Tibial nerve (tissue), 4 donors: Measurements from ENCODE around the gene STARD13. TPM values are rescaled to one million over a fixed set of nuclear protein-coding genes. Genes with fewer than 3 reads are reported as not detected.
A peak's percentile ranks its signal among the peaks of the same experiment; 100 is the strongest.

Experiments
- DNase-seq, 2 donors: peaks; one replicate each; pipeline ENCODE4 v3.0.0-alpha.2; 2019; ENCODE audit warnings: low spot score in 2 of 2
- H3K27ac ChIP-seq, 4 donors: fragments of 200-600 bp; sonication (generic) in 3 of 4; one replicate each; pipeline ENCODE4 v1.5.1; 2017 to 2019; ENCODE audit warnings: mild to moderate bottlenecking in 1 of 4
- H3K27me3 ChIP-seq, 2 donors: fragments of 200-600 bp; sonication (generic) in 1 of 2; one replicate each; pipeline versions ENCODE4 v1.5.1 to v1.6.0; 2017 to 2019
- H3K36me3 ChIP-seq, 3 donors: fragments of 200-600 bp; sonication (generic); one replicate each; pipeline ENCODE4 v1.5.1; 2018 to 2019
- H3K4me1 ChIP-seq, 4 donors: fragments of 200-600 bp; sonication (generic) in 3 of 4; one replicate each; pipeline ENCODE4 v1.5.1; 2017 to 2019
- H3K4me3 ChIP-seq, 4 donors: fragments of 200-600 bp; sonication (generic) in 3 of 4; one replicate each; pipeline ENCODE4 v1.5.1; 2017 to 2019; ENCODE audit warnings: mild to moderate bottlenecking in 1 of 4, moderate library complexity in 1 of 4
- H3K9me3 ChIP-seq, 4 donors: fragments of 200-600 bp; sonication (generic) in 3 of 4; one replicate each; pipeline ENCODE4 v1.5.1; 2017 to 2019
- EP300 ChIP-seq, 2 donors: sonication (generic); formaldehyde crosslinking; IDR thresholded peaks; one replicate each; pipeline ENCODE4 v1.6.1; 2017; ENCODE audit warnings: antibody characterized with exemption in 2 of 2, mild to moderate bottlenecking in 1 of 2
- POLR2A ChIP-seq, 2 donors: fragments of 450-650 bp; IDR thresholded peaks; one replicate each; pipeline ENCODE4 v1.6.1; 2017; ENCODE audit warnings: antibody characterized with exemption in 2 of 2, mild to moderate bottlenecking in 2 of 2, moderate library complexity in 2 of 2
- WGBS, 2 donors: methylation state at CpG; one replicate each; pipeline ENCODE4 v1.1.5; 2018; 5-methylcytosine and 5-hydroxymethylcytosine counted together
- total RNA-seq, 4 donors: library from RNA; depleted of rRNA; stranded (reverse); fragments of >200 nt; gene quantifications; one replicate each; pipeline ENCODE4 v1.1.0, GENCODE V29; 2016
- TF ChIP-seq, protein P1 (sequence below), 5 experiments: fragments of 200-600 bp in 3 of 5; fragments of 450-650 bp in 2 of 5; sonication (generic) in 3 of 5; IDR thresholded peaks; one replicate each; pipeline ENCODE4 v1.5.1; 2016 to 2019; ENCODE audit warnings: antibody characterized with exemption in 5 of 5, mild to moderate bottlenecking in 3 of 5, moderate library complexity in 2 of 5

STARD13 gene
- total RNA-seq, 4 donors from 2014 or later: 52.7 to 125 (median 80.0) TPM

DNA sequence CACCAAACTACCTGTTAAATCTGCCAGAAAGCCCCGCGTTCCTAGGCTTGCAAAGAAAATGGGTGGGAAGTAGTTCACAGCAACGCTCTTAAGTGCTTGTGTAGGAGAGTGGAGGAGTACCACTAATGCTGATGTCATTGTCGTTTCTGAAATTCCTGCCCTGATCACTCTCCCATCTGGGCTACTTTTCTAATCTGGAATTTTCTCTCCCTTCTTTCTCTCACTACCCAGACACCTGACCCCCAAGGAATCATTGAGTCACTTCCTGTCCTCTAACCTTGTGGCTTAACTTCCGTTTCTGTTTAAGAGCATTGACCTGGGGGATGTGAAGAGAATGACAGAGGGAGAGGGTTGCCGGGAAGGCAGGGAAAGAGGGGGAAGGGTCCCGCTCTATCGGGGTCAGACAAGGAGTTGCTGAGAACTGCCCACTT is 98.7 kb downstream of the STARD13 start:
- H3K4me1 ChIP-seq: peaks cover 0 to 99% (median 55%) of the 10 kb centered on the region in 4 donors
- peak overlapping the region; percentile 15 to 87 (median 71) for H3K27ac ChIP-seq
- no peaks in the 10 kb centered on the region for H3K9me3 ChIP-seq
- no peaks in the 10 kb centered on the region for H3K36me3 ChIP-seq
- 28 to 31% methylated on average over 8 of the region's 8 CpGs for WGBS, 2 donors
- DNase-seq: no peak
- H3K4me3 ChIP-seq: peak overlapping the region in 1 of 4 donors; percentile 11
- TF ChIP-seq POLR2A (IDR thresholded peaks at IDR 0.05) (no peak), EP300 (IDR thresholded peaks at IDR 0.05) (peak in 1 of 2 donors; percentile 60)
- TF ChIP-seq, protein P1, sequence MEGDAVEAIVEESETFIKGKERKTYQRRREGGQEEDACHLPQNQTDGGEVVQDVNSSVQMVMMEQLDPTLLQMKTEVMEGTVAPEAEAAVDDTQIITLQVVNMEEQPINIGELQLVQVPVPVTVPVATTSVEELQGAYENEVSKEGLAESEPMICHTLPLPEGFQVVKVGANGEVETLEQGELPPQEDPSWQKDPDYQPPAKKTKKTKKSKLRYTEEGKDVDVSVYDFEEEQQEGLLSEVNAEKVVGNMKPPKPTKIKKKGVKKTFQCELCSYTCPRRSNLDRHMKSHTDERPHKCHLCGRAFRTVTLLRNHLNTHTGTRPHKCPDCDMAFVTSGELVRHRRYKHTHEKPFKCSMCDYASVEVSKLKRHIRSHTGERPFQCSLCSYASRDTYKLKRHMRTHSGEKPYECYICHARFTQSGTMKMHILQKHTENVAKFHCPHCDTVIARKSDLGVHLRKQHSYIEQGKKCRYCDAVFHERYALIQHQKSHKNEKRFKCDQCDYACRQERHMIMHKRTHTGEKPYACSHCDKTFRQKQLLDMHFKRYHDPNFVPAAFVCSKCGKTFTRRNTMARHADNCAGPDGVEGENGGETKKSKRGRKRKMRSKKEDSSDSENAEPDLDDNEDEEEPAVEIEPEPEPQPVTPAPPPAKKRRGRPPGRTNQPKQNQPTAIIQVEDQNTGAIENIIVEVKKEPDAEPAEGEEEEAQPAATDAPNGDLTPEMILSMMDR (IDR thresholded peaks at IDR 0.05): no peak
- H3K27me3 ChIP-seq: no peaks in the 10 kb centered on the region

DNA sequence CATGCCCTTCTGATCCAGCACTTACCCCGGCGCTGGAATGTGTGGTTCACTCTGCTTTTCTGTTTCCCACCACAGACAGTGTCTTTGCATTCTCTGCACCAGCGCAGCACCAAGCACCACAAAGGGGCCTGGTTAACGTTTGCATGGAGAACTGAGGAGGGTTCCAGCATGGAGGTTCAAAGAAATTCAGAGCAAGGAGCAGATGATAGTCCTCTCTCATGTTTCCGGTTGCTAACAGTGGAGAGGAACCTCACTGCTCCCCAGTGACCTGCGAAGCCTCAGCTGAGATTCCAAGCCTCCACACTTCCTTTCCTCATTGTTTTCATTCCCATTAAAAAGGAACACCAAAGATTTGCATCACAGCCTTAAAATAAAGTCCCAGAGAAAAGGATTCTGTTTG is 99.7 kb downstream of the STARD13 start:
- peak overlapping the region in 1 of 4 donors; percentile 11 for H3K4me3 ChIP-seq
- WGBS, 2 donors: 26 to 29% methylated on average over 6 of the region's 6 CpGs
- peak overlapping the region; percentile 15 to 87 (median 71) for H3K27ac ChIP-seq
- H3K36me3 ChIP-seq: no peaks in the 10 kb centered on the region
- TF ChIP-seq EP300 (IDR thresholded peaks at IDR 0.05): no peak
- no peak for TF ChIP-seq POLR2A (IDR thresholded peaks at IDR 0.05)
- TF ChIP-seq, protein P1 (IDR thresholded peaks at IDR 0.05): no peak
- H3K27me3 ChIP-seq: no peaks in the 10 kb centered on the region
- H3K9me3 ChIP-seq: no peaks in the 10 kb centered on the region
- H3K4me1 ChIP-seq: peaks cover 0 to 100% (median 54%) of the 10 kb centered on the region in 4 donors
- DNase-seq: no peak

DNA sequence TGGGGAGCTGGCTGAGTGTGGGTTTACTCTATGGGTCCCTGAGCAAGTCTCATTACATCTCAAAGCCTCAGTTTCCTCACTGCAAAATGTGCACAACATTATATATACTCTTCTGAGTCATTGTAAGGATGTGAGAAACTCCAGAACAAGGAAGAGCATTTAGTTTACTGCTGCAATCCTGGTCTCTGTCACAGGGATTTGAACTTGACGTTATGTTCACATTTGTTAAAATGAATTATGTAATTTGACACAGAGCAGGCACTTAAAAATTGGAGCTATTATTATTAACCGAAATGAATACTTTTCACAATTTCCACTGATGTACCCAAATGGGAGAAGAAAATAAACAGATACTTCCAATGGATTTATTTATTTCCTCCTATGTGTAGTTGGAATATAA is 101.0 kb downstream of the STARD13 start:
- Histone ChIP-seq H3K36me3 (no peaks in the 10 kb centered on the region), H3K27ac (peak overlapping the region in 2 of 4 donors; percentile 80 to 87), H3K4me3 (no peak overlapping the region), H3K9me3 (no peaks in the 10 kb centered on the region), H3K4me1 (peaks cover 0 to 100% (median 57%) of the 10 kb centered on the region in 4 donors), H3K27me3 (no peaks in the 10 kb centered on the region)
- TF ChIP-seq, protein P1 (IDR thresholded peaks at IDR 0.05): no peak
- no peak for TF ChIP-seq EP300 (IDR thresholded peaks at IDR 0.05)
- no peak for TF ChIP-seq POLR2A (IDR thresholded peaks at IDR 0.05)
- no peak for DNase-seq
- 27 to 47% methylated on average over 2 of the region's 2 CpGs for WGBS, 2 donors

DNA sequence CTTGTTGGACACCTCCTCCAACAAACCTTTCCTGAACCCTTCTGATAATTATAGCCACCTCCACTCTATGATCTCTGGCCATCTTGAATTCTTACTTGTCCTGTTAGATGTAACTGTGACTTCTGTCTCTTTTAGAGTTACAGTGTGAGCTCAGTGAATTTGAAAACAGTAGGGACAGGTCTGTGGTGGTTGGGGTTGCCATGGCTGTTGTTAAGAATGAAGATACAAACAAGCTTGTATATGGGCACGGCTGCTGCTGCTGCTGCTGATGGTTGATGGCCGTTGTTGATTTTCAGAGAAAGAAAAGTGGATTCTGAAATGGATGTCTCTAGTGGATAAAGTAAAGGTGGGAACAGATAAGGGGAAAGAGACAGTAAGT is 101.5 kb downstream of the STARD13 start:
- 43 to 57% methylated on average over 2 of the region's 2 CpGs for WGBS, 2 donors
- Histone ChIP-seq H3K36me3 (no peaks in the 10 kb centered on the region), H3K9me3 (no peaks in the 10 kb centered on the region), H3K4me3 (no peak overlapping the region), H3K4me1 (peaks cover 0 to 100% (median 60%) of the 10 kb centered on the region in 4 donors), H3K27ac (peak overlapping the region in 3 of 4 donors; percentile 31 to 87 (median 80)), H3K27me3 (no peaks in the 10 kb centered on the region)
- DNase-seq: no peak
- no peak for TF ChIP-seq EP300 (IDR thresholded peaks at IDR 0.05)
- no peak for TF ChIP-seq POLR2A (IDR thresholded peaks at IDR 0.05)
- TF ChIP-seq, protein P1 (IDR thresholded peaks at IDR 0.05): no peak

DNA sequence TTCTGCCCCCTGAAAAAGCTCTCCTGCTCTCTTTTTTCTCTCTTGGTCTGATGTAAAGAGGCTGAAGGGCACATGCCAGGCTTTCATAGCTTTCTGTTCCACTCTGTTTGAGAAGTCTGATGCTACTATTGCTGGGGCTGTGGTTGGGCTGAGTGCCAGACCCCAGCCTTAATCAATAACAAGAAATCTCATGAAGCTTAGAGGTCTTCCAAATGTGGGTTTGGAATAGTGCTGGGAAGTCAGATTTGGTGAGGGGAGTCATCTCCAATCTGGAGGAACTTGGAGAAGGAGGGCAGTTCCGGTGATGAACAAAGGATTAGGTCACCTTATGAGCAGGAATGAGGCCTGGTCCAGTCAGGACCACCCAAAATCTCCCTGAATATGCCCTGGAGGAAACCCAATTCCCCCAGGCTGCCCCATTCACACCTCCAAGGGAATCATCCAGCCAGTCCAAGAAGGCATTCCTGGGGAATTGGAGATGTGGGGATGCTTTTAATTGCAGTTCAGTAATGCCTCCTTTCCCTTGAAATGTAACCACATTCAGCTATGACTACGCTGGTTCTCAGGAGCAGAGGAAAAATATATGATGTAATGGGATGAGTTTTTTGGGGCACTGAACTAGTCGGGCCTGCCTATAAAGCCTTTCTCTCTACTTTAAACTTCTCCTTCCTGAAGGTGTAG is 102.0 kb downstream of the STARD13 start:
- peaks cover 0 to 100% (median 63%) of the 10 kb centered on the region in 4 donors for H3K4me1 ChIP-seq
- H3K27ac ChIP-seq: peak overlapping the region in 3 of 4 donors; percentile 31 to 87 (median 80)
- 46 to 58% methylated on average over 3 of the region's 3 CpGs for WGBS, 2 donors
- H3K36me3 ChIP-seq: no peaks in the 10 kb centered on the region
- H3K4me3 ChIP-seq: no peak overlapping the region
- TF ChIP-seq, protein P1 (IDR thresholded peaks at IDR 0.05): no peak
- TF ChIP-seq POLR2A (IDR thresholded peaks at IDR 0.05): no peak
- no peak for TF ChIP-seq EP300 (IDR thresholded peaks at IDR 0.05)
- no peaks in the 10 kb centered on the region for H3K27me3 ChIP-seq
- no peak for DNase-seq
- H3K9me3 ChIP-seq: no peaks in the 10 kb centered on the region
